HepG2 (cell line): Measurements from ENCODE around the gene CCDC6. TPM values are rescaled to one million over a fixed set of nuclear protein-coding genes. Genes with fewer than 3 reads are reported as not detected.

Experiments
- ATAC-seq: fragments of 200-7000 bp; cut with Tn5 transposase; 3 replicates; pipeline ENCODE4 v1.9.1; 2020; ENCODE audit warnings: mild to moderate bottlenecking, moderate library complexity
- BruUV-seq: library from RNA; stranded (reverse); fragments of 400-500 nt; replicated peaks from 2 replicates; lab custom pipeline; 2021; lab: Mats Ljungman, UMichigan
- CTCF ChIA-PET: fragments of 300-600 bp; formaldehyde crosslinking; extraction: SDS; loops from one replicate; lab custom pipeline; 2021; ENCODE audit warnings: low total read pairs, inconsistent platforms, low intra/inter-chr PET ratio; lab: Yijun Ruan, JAX
- POLR2A ChIA-PET: fragments of 350-600 bp; sonication (Branson Sonifier 250); formaldehyde crosslinking; loops from one replicate; lab custom pipeline; 2020; ENCODE audit warnings: antibody characterized with exemption, inconsistent platforms; lab: Yijun Ruan, JAX
- DNase-seq: peaks from one replicate; pipeline ENCODE4 v3.0.0-alpha.2; 2015; ENCODE audit warnings: low spot score
- FAIRE-seq: peaks from 3 replicates; lab custom pipeline; 2011; peaks lifted over from hg19 to GRCh38; lab: Jason Lieb, UNC
- H2AFZ ChIP-seq: one replicate; pipeline ENCODE4 v1.6.1; 2011; ENCODE audit warnings: low read length, inconsistent platforms
- H3K27ac ChIP-seq: fragments of 300-600 bp; 3 replicates; pipeline ENCODE4 v1.8.0; 2011; ENCODE audit warnings: mixed run types, mild to moderate bottlenecking, mixed read lengths, low read length, inconsistent platforms; ENCODE audit not compliant: insufficient read depth; ENCODE audit errors: extremely low read length
- H3K27me3 ChIP-seq, 2 experiments: fragments of 200-600 bp in 1 of 2; 2 replicates in 1 of 2; 3 replicates in 1 of 2; pipeline versions ENCODE4 v1.6.0 to v1.8.0; 2011; ENCODE audit warnings: low read length in 2 of 2, mild to moderate bottlenecking in 2 of 2, moderate library complexity in 2 of 2, inconsistent platforms in 1 of 2; ENCODE audit not compliant: insufficient read depth in 2 of 2, control insufficient read depth in 1 of 2
- H3K36me3 ChIP-seq, 2 experiments: fragments of 200-600 bp in 1 of 2; replicated peaks in 1 of 2; 2 replicates in 1 of 2; 3 replicates in 1 of 2; pipeline versions ENCODE4 v1.5.1 to v1.8.0; 2011; ENCODE audit warnings: low read length in 2 of 2, inconsistent platforms in 1 of 2; ENCODE audit not compliant: insufficient read depth in 2 of 2, control insufficient read depth in 1 of 2
- H3K4me1 ChIP-seq: 2 replicates; pipeline ENCODE4 v1.5.1; 2012; ENCODE audit warnings: low read length, inconsistent platforms; ENCODE audit not compliant: insufficient read depth
- H3K4me2 ChIP-seq: 2 replicates; pipeline ENCODE4 v1.6.0; 2011; ENCODE audit warnings: low read depth, low read length, inconsistent platforms
- H3K4me3 ChIP-seq, 3 experiments: fragments of 200-600 bp in 1 of 3; sonication (generic), shearing (Covaris generic) in 1 of 3; replicated peaks in 1 of 3; 2 replicates each; pipeline ENCODE4 v1.5.1; 2011 to 2016; ENCODE audit warnings: low read length in 3 of 3, inconsistent platforms in 2 of 3, low read depth in 2 of 3, mild to moderate bottlenecking in 2 of 3, control low read depth in 1 of 3, mixed read lengths in 1 of 3; ENCODE audit not compliant: insufficient read depth in 1 of 3
- H3K79me2 ChIP-seq: one replicate; pipeline ENCODE4 v1.6.1; 2011; ENCODE audit warnings: low read length, inconsistent platforms; ENCODE audit not compliant: insufficient read depth
- H3K9ac ChIP-seq: 2 replicates; pipeline ENCODE4 v1.6.0; 2011; ENCODE audit warnings: mild to moderate bottlenecking, low read depth, low read length, inconsistent platforms; ENCODE audit not compliant: insufficient read depth
- H3K9me3 ChIP-seq: 2 replicates; pipeline ENCODE4 v1.5.1; 2012; ENCODE audit warnings: mild to moderate bottlenecking, low read length
- H4K20me1 ChIP-seq: 2 replicates; pipeline ENCODE4 v1.6.0; 2011; ENCODE audit warnings: inconsistent platforms, mild to moderate bottlenecking, low read length, moderate library complexity; ENCODE audit not compliant: insufficient read depth
- FOSL1 ChIP-seq: sonication (generic); formaldehyde crosslinking; IDR thresholded peaks from 2 replicates; pipeline ENCODE4 v1.9.0; 2021; ENCODE audit warnings: missing genetic modification reagents, borderline replicate concordance
- MEIS2 ChIP-seq: sonication (generic); formaldehyde crosslinking; IDR thresholded peaks from 2 replicates; pipeline ENCODE4 v1.9.0; 2021; ENCODE audit warnings: mild to moderate bottlenecking, missing genetic modification reagents
- NKX3-1 ChIP-seq: sonication (generic); formaldehyde crosslinking; IDR thresholded peaks from 2 replicates; pipeline ENCODE4 v1.5.0; 2020; ENCODE audit warnings: missing genetic modification reagents
- SETDB1 ChIP-seq: sonication (generic); formaldehyde crosslinking; IDR thresholded peaks from 2 replicates; pipeline ENCODE4 v1.5.1; 2020; ENCODE audit warnings: missing genetic modification reagents, mild to moderate bottlenecking, borderline replicate concordance
- ZNF382 ChIP-seq: sonication (generic); formaldehyde crosslinking; IDR thresholded peaks from 2 replicates; pipeline ENCODE4 v1.5.0; 2020; ENCODE audit warnings: missing genetic modification reagents, mild to moderate bottlenecking, borderline replicate concordance
- WGBS: methylation state at CpG from one replicate; pipeline ENCODE4 v1.1.6; 2017; ENCODE audit warnings: low lambda C conversion rate; 5-methylcytosine and 5-hydroxymethylcytosine counted together
- in situ Hi-C: cut with HindIII; loops from 2 replicates; pipeline ENCODE4 v1.10.0; 2017; ENCODE audit warnings: low pct_unique_long_range_greater_than_20kb; ENCODE audit not compliant: extremely low pct_ligation_motif_present
- intact Hi-C: fragments of 100-400 bp; cut with micrococcal nuclease; formaldehyde crosslinking; loops from one replicate; pipeline ENCODE4 v1.10.0; 2022; ENCODE audit not compliant: unreplicated experiment
- polyA plus RNA-seq, 8 experiments: library from polyadenylated mRNA; depleted of rRNA in 3 of 8; stranded (reverse) in 7 of 8; unstranded in 1 of 8; fragments of >200 nt; fragmentation: Illumina TruSeq in 4 of 8; extraction: Trizol in 4 of 8; gene quantifications; 2 replicates each; pipeline versions ENCODE4 v1.2.1 to v1.2.3, GENCODE V29; 2011 to 2016; ENCODE audit warnings: low read depth in 4 of 8, missing spikeins in 1 of 8, mixed read lengths in 1 of 8; ENCODE audit not compliant: insufficient read depth in 1 of 8
- total RNA-seq, 5 experiments: library from RNA; depleted of rRNA; stranded (reverse); fragments of >200 nt; fragmentation: Illumina TruSeq; extraction: Trizol; gene quantifications; 2 replicates each; pipeline ENCODE4 v1.2.3, GENCODE V29; 2016; ENCODE audit warnings: low read depth in 1 of 5
- TF ChIP-seq, protein P1 (sequence below): sonication (generic); formaldehyde crosslinking; IDR thresholded peaks from 2 replicates; pipeline ENCODE4 v1.5.0; 2020; ENCODE audit warnings: mild to moderate bottlenecking, missing genetic modification reagents
- TF ChIP-seq, protein P2 (sequence below): sonication (generic); formaldehyde crosslinking; IDR thresholded peaks from 2 replicates; pipeline ENCODE4 v1.9.0; 2021; ENCODE audit warnings: missing genetic modification reagents, borderline replicate concordance

Gene CCDC6
- total and polyA plus RNA-seq, 2 of the 13 experiments (the other 11 are each of a cell fraction or from before 2014, with no cell fraction given) = 17.9 to 18.3 TPM

GRCh38 chr10:59753267-59753666, 153.1 kb downstream of the CCDC6 start, which contains the start of gene MRLN:
TSS of gene MRLN (minus strand) at chr10:59753455.
- POLR2A ChIA-PET = no interaction called here
- CTCF ChIA-PET = no interaction called here
- H3K4me1 ChIP-seq = no peaks in the 10 kb centered on the region
- no peak within 1 kb of the TSS for H3K4me3 ChIP-seq
- FAIRE-seq = no peak
- H4K20me1 ChIP-seq = no peaks in the 10 kb centered on the region
- no peaks in the 10 kb centered on the region for H3K79me2 ChIP-seq
- no peaks in the 10 kb centered on the region for H3K9me3 ChIP-seq
- H3K27me3 ChIP-seq = no peaks in the 10 kb centered on the region
- H3K27ac ChIP-seq = no peak within 1 kb of the TSS
- in situ Hi-C loops (no loop called here), intact Hi-C loops (no loop called here)
- no TSS peak for BruUV-seq
- H3K36me3 ChIP-seq = no peaks in the 10 kb centered on the region
- TF ChIP-seq SETDB1 (CRISPR knock-in tag) (no peak), NKX3-1 (CRISPR knock-in tag) (no peak), MEIS2 (CRISPR knock-in tag) (no peak), FOSL1 (no peak), ZNF382 (no peak)
- TF ChIP-seq, protein P1, sequence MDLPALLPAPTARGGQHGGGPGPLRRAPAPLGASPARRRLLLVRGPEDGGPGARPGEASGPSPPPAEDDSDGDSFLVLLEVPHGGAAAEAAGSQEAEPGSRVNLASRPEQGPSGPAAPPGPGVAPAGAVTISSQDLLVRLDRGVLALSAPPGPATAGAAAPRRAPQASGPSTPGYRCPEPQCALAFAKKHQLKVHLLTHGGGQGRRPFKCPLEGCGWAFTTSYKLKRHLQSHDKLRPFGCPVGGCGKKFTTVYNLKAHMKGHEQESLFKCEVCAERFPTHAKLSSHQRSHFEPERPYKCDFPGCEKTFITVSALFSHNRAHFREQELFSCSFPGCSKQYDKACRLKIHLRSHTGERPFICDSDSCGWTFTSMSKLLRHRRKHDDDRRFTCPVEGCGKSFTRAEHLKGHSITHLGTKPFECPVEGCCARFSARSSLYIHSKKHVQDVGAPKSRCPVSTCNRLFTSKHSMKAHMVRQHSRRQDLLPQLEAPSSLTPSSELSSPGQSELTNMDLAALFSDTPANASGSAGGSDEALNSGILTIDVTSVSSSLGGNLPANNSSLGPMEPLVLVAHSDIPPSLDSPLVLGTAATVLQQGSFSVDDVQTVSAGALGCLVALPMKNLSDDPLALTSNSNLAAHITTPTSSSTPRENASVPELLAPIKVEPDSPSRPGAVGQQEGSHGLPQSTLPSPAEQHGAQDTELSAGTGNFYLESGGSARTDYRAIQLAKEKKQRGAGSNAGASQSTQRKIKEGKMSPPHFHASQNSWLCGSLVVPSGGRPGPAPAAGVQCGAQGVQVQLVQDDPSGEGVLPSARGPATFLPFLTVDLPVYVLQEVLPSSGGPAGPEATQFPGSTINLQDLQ (CRISPR knock-in tag) = no peak
- TF ChIP-seq, protein P2, sequence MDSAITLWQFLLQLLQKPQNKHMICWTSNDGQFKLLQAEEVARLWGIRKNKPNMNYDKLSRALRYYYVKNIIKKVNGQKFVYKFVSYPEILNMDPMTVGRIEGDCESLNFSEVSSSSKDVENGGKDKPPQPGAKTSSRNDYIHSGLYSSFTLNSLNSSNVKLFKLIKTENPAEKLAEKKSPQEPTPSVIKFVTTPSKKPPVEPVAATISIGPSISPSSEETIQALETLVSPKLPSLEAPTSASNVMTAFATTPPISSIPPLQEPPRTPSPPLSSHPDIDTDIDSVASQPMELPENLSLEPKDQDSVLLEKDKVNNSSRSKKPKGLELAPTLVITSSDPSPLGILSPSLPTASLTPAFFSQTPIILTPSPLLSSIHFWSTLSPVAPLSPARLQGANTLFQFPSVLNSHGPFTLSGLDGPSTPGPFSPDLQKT = no peak
- no peak within 1 kb of the TSS for H3K4me2 ChIP-seq
- no peak for ATAC-seq
- H3K9ac ChIP-seq = no peak within 1 kb of the TSS
- DNase-seq = no peak
- WGBS = 16% methylated on average over 3 of the region's 3 CpGs
- no peak within 1 kb of the TSS for H2AFZ ChIP-seq
